Dedifferentiated amniotic fluid mesenchymal stem cell (primary cell): Measurements from ENCODE around the gene RBM23.
"Not testable (repeated sequence)": the region's sequence is repeated elsewhere in the genome, so short reads cannot be mapped to it uniquely, and the experiment has no call there.

Experiments
- DNase-seq: peaks from one replicate; pipeline ENCODE4 v3.0.0-alpha.2; 2016; ENCODE audit errors: extremely low spot score

RBM23 gene

GRCh38 chr14:22865424-22866405 lies 53.2 kb downstream of the RBM23 start:
- no peak for DNase-seq

GRCh38 chr14:22864979-22865378 lies 54.0 kb downstream of the RBM23 start:
- DNase-seq: no peak

GRCh38 chr14:22861651-22862050 lies 57.3 kb downstream of the RBM23 start:
- DNase-seq: no peak

- not testable (repeated sequence) for DNase-seq
These were observed 58.6 kb downstream of the RBM23 start for GRCh38 chr14:22860377-22860776.

- no peak for DNase-seq
These were observed 62.5 kb downstream of the RBM23 start for GRCh38 chr14:22856428-22856827.

GRCh38 chr14:22854963-22855724 lies 63.8 kb downstream of the RBM23 start:
- DNase-seq: no peak

- DNase-seq: not testable (repeated sequence)
These were observed 64.7 kb downstream of the RBM23 start for GRCh38 chr14:22854296-22854695.

- peak; percentile 83 for DNase-seq
These were observed 65.8 kb downstream of the RBM23 start for GRCh38 chr14:22852940-22853767.

GRCh38 chr14:22852599-22852939 lies 66.4 kb downstream of the RBM23 start:
- no peak for DNase-seq

- not testable (repeated sequence) for DNase-seq
These were observed 66.8 kb downstream of the RBM23 start for GRCh38 chr14:22852178-22852577.

GRCh38 chr14:22850944-22851764 lies 67.8 kb downstream of the RBM23 start:
- peak; percentile 89 for DNase-seq

GRCh38 chr14:22849212-22849819 lies 69.6 kb downstream of the RBM23 start:
- no peak for DNase-seq

- peak; percentile 96 for DNase-seq
These were observed 70.4 kb downstream of the RBM23 start for GRCh38 chr14:22848351-22849164.

GRCh38 chr14:22847661-22848341 lies 71.1 kb downstream of the RBM23 start:
- peak; percentile 48 for DNase-seq

- no peak for DNase-seq
These were observed 72.1 kb downstream of the RBM23 start for GRCh38 chr14:22846811-22847307.

GRCh38 chr14:22845821-22846625 lies 72.9 kb downstream of the RBM23 start:
- DNase-seq: no peak

- no peak for DNase-seq
These were observed 73.9 kb downstream of the RBM23 start for GRCh38 chr14:22845103-22845394.
